Measurements from ENCODE around the gene SARNP.
"Not testable (repeated sequence)": the region's sequence is repeated elsewhere in the genome, so short reads cannot be mapped to it uniquely, and the experiment has no call there.

SARNP gene

GRCh38 chr12:55838361-55838760 is 20.8 kb upstream of the SARNP start:
- no peak for DNase-seq

GRCh38 chr12:55834400-55834799 is 16.9 kb upstream of the SARNP start:
- not testable (repeated sequence) for DNase-seq

- DNase-seq = no peak
Observed at GRCh38 chr12:55833056-55833455, 15.5 kb upstream of the SARNP start.

- no peak for DNase-seq
Observed at GRCh38 chr12:55831447-55831815, 13.9 kb upstream of the SARNP start.

GRCh38 chr12:55830601-55831446 is 13.3 kb upstream of the SARNP start:
- peak; percentile 31 for DNase-seq

- DNase-seq = peak; percentile 39
Observed at GRCh38 chr12:55829967-55830600, 12.6 kb upstream of the SARNP start.

- no peak for DNase-seq
Observed at GRCh38 chr12:55828357-55828756, 10.8 kb upstream of the SARNP start.

GRCh38 chr12:55827806-55828205 is 10.3 kb upstream of the SARNP start:
- DNase-seq = no peak

GRCh38 chr12:55824726-55825125 is 7.2 kb upstream of the SARNP start:
- no peak for DNase-seq

GRCh38 chr12:55823419-55823818 is 5.9 kb upstream of the SARNP start:
- DNase-seq = no peak

- no peak for DNase-seq
Observed at GRCh38 chr12:55822228-55822627, 4.7 kb upstream of the SARNP start.

GRCh38 chr12:55820679-55821078 is 3.2 kb upstream of the SARNP start:
- DNase-seq = no peak

- DNase-seq = no peak
Observed at GRCh38 chr12:55818886-55819285, 1.4 kb upstream of the SARNP start.

GRCh38 chr12:55818140-55818728 is 710 bp upstream of the SARNP start:
- no peak for DNase-seq

GRCh38 chr12:55816881-55817344 is 611 bp downstream of the SARNP start:
- no peak for DNase-seq

GRCh38 chr12:55815473-55815872 is 2.1 kb downstream of the SARNP start:
- no peak for DNase-seq

- DNase-seq = no peak
Observed at GRCh38 chr12:55814257-55814656, 3.3 kb downstream of the SARNP start.

- DNase-seq = no peak
Observed at GRCh38 chr12:55812088-55812487, 5.4 kb downstream of the SARNP start.

- no peak for DNase-seq
Observed at GRCh38 chr12:55809274-55809673, 8.2 kb downstream of the SARNP start.

- DNase-seq = no peak
Observed at GRCh38 chr12:55806982-55807381, 10.5 kb downstream of the SARNP start.

GRCh38 chr12:55797550-55797949 is 20.0 kb downstream of the SARNP start:
- DNase-seq = no peak

GRCh38 chr12:55797068-55797467 is 20.5 kb downstream of the SARNP start:
- peak; percentile 11 for DNase-seq

GRCh38 chr12:55795950-55796349 is 21.6 kb downstream of the SARNP start:
- DNase-seq = no peak

- DNase-seq = no peak
Observed at GRCh38 chr12:55789893-55790292, 27.6 kb downstream of the SARNP start.

All from stimulated activated CD4-positive, alpha-beta T cell treated with anti-CD3 and anti-CD28 coated beads, Interleukin-4, amount 100 ng/mL, for 24 hours (primary cell).